Activated T-cell treated with anti-CD3 and anti-CD28 coated beads, Interleukin-2, amount 50 U/mL, for 48 hours (primary cell): ENCODE data around the gene TENT4B.
"Not testable (repeated sequence)": the region's sequence is repeated elsewhere in the genome, so short reads cannot be mapped to it uniquely, and the experiment has no call there.

Source experiments
- DNase-seq, 2 experiments: peaks; one replicate each; pipeline ENCODE4 v3.0.0-alpha.2; 2020

TENT4B gene

GRCh38 chr16:50152807-50153595, at the start of gene TENT4B:
Gene TENT4B, plus strand, starts transcription at chr16:50153306. Its CDS starts 316 bp downstream, at chr16:50153622.
- DNase-seq, result peak; percentile 90 to 91

GRCh38 chr16:50103764-50104163, 49.3 kb upstream of the TENT4B start:
- DNase-seq, result no peak

- DNase-seq, result no peak
Observed at GRCh38 chr16:50114357-50115129, 38.6 kb upstream of the TENT4B start.

GRCh38 chr16:50120711-50121110, 32.4 kb upstream of the TENT4B start:
- no peak for DNase-seq

- DNase-seq, result peak; percentile 22 to 26
Observed at GRCh38 chr16:50121278-50121677, 31.8 kb upstream of the TENT4B start.

- DNase-seq, result peak; percentile 53 to 58
Observed at GRCh38 chr16:50121721-50122445, 31.2 kb upstream of the TENT4B start.

GRCh38 chr16:50123417-50123816, 29.7 kb upstream of the TENT4B start:
- no peak for DNase-seq

- DNase-seq, result no peak
Observed at GRCh38 chr16:50124769-50125168, 28.3 kb upstream of the TENT4B start.

GRCh38 chr16:50126183-50126582, 26.9 kb upstream of the TENT4B start:
- DNase-seq, result no peak

GRCh38 chr16:50132571-50132970, 20.5 kb upstream of the TENT4B start:
- DNase-seq, result not testable (repeated sequence)

- no peak for DNase-seq
Observed at GRCh38 chr16:50133214-50133613, 19.9 kb upstream of the TENT4B start.

GRCh38 chr16:50136399-50136798, 16.7 kb upstream of the TENT4B start:
- DNase-seq, result no peak

GRCh38 chr16:50137268-50137667, 15.8 kb upstream of the TENT4B start:
- no peak for DNase-seq

- DNase-seq, result no peak
Observed at GRCh38 chr16:50139580-50139979, 13.5 kb upstream of the TENT4B start.

GRCh38 chr16:50144211-50144610, 8.9 kb upstream of the TENT4B start:
- no peak for DNase-seq

GRCh38 chr16:50146479-50147435, 6.3 kb upstream of the TENT4B start:
- DNase-seq, result no peak

- no peak for DNase-seq
Observed at GRCh38 chr16:50151322-50151721, 1.8 kb upstream of the TENT4B start.

- peak; percentile 46 to 59 for DNase-seq
Observed at GRCh38 chr16:50151756-50152155, 1.4 kb upstream of the TENT4B start.

- DNase-seq, result peak; percentile 84 to 87
Observed at GRCh38 chr16:50152351-50152806, 727 bp upstream of the TENT4B start.

GRCh38 chr16:50153596-50154419, 702 bp downstream of the TENT4B start:
- peak in 1 of 2 experiments; percentile 32 for DNase-seq

- DNase-seq, result peak in 1 of 2 experiments; percentile 26
Observed at GRCh38 chr16:50154420-50154950, 1.4 kb downstream of the TENT4B start.
